Measurements from ENCODE around the gene TRIM33. TPM values are rescaled to one million over a fixed set of nuclear protein-coding genes. Genes with fewer than 3 reads are reported as not detected.

The TRIM33 gene
- total RNA-seq, result 24.1 and 47.2 TPM in 2 replicates

DNA sequence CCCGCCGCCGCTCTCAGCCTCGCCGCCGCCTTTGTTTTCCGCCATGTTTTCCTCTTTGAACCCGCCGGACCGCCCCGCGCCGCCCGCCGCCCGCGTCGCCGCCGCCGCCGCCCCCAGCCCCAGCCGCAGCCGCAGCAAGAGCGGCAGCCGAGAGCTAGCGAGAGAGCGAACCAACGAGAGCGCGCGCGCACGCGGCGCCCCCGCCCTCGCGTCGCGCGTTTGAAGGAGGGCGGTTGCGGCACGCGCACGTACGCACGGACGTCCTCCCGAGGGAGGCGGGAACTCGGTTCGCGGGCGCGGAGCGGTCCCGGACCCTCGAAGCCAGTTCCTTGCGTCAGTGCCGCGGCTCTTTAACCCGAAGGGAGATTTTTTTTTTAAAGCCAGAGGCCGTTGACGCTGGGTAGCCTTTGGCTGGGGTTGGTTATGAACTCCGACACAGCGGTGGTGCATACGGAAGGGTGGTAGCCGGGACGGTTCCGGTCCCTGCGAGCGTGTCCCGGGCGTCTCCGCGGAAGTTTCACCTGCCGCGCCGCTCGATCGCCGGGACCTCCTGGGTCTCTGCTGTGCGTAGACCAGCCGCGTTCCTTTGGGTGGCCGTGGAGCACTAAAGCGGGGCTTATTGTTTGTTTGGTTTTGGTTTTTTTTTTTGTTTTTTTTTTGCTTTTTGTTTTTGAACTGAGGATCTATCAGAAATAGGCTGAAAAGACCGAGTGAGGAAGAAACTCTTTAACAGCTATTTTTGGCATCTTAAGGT lies at the start of gene TRIM33:
TSS of gene TRIM33 (minus strand) at position 172 of the 754 bp plus-strand sequence. CDS start at position 45, 127 bp downstream.
- peak; percentile 81 for DNase-seq (ENCODE audit: low read depth)

DNA sequence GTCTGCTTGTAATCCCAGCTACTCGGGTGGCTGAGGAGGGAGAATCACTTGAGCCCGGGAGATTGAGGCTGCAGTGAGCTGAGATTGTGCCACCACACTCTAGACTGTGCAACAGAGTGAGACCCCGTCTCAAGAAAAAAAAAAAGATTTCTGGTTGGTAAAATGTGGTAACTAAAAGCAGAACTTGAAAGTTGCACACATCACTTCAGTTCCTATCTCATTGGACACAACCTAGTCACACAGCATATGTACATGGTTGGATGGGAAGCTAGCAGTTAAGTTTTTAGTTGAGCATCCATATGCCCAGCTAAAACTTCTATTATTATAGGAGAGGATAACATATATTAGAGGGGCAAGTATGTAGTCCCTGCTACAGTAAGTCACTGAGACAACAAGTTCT lies 48.4 kb upstream of the TRIM33 start:
- no peak for DNase-seq (ENCODE audit: low read depth)

GRCh38 chr1:114558544-114558943 lies 47.5 kb upstream of the TRIM33 start:
- DNase-seq (ENCODE audit: low read depth), result peak; percentile 26

DNA sequence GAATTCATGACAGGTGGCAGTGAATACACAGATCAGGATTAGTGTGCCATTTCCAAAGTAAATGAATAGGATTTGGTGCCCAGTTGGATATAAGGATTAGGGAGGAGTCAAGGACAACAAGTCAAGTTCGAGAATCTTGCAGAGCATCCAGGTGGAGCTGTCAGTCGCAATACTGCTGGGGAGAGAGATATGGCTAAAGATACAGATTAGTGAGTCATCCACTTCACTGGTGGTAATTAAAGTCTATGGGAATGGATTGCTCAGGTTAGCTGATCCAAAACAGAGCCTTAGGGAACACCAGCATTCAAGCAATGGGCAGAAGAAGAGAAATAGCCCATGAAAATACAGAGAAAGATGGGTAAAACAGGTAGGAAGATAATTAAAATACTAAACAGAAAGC lies 43.6 kb upstream of the TRIM33 start:
- no peak for DNase-seq (ENCODE audit: low read depth)

DNA sequence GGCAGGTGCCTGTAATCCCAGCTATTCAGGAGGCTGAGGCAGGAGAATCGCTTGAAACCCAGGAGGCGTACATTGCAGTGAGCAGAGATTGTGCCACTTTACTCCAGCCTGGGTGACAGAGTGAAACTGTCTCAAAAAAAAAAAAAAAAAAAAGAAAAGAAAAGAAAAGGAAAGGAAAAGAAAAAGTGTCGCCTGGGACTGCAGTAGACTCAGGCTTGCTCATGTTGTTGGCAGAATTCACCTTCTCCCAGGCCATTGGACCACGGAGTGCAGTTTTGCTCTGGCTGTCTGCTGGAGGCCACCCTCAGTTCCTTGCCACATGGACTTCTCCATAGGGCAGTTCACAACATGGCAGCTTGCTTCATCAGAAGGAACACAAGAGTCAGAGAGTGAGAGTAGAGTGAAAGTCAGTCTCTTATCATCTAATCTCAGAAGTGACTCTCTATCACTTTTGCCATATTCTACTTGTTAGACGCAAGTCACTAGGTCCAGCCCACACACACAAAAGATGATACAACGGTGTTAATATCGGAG lies 41.2 kb upstream of the TRIM33 start:
- DNase-seq (ENCODE audit: low read depth), result no peak

DNA sequence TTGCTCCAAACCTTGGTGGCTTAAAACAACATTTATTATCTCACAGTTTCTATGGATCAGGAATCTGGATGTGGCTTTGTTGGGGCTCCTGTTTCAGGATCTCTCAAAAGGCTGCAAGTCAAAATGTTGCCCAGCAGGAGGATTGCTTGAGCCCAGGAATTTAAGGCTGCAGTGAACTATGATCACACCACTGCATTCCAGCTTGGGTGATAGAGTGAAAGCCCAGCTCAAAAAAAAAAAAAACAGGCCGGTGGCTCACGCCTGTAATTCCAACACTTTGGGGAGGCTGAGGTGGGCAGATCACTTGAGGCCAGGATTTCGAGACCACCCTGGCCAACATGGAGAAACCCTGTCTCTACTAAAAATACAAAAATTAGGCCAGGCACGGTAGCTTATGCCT lies 40.4 kb upstream of the TRIM33 start:
- DNase-seq (ENCODE audit: low read depth), result no peak

GRCh38 chr1:114550336-114550735 lies 39.3 kb upstream of the TRIM33 start:
- DNase-seq (ENCODE audit: low read depth), result no peak

DNA sequence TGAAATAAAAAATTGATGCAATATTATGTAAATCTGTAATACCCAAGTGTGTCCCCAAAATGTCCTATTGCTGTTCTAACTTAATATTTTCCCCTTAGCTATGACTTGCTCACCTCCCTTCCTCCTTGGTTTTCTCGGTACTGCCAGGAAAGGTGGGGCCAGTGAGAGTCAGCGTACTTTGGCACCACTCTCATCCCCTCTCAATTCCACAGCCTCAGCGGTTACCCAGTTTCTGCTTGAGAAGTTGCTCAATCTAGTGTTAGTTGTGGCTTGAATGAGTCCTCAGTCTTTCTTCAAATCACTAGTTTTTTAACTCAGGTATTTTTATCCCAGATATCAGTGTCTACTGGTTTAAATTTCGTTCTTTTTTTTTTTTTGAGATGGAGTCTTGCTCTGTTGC lies 38.1 kb upstream of the TRIM33 start:
- DNase-seq (ENCODE audit: low read depth), result peak; percentile 73

DNA sequence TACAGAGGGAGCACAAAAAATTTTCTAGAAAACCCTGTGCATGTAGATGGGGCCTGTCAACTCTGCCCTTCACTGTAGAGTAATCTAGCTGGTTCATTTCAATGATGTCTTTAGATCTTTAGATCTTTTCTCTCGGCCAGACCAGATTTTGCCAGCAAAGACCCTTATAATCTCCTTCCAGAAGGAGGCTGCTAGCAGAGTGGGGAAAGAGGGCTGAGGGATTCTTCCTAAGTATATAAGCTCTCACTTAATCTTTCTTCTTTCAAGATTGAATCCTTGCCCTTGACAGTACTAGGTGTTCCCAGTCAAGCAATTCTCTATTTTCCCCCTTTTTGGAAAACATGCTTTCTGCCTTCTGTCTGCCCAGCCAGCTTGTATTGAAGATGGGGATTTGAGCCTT lies 36.1 kb upstream of the TRIM33 start:
- DNase-seq (ENCODE audit: low read depth), result no peak

- DNase-seq (ENCODE audit: low read depth), result no peak
Measured at GRCh38 chr1:114545796-114546195, 34.8 kb upstream of the TRIM33 start.

DNA sequence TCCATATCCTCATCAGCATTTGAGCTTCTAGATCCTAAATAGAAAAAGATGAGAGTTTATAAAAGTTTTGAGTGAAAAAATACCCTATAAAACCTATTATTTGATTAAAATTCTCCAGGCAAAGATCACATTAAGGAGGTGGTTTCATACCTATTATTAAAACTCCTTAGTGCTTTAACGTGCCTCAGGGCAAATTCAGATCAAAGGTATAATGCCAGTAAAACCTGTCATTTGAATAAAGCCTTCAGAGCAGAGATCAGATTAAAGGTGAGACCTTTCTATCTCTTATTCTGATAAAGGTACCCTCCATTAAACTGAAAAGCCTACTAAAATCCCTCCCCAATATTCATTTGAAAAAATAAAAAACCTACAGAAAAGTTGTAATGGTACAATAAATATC lies 34.3 kb upstream of the TRIM33 start:
- no peak for DNase-seq (ENCODE audit: low read depth)

DNA sequence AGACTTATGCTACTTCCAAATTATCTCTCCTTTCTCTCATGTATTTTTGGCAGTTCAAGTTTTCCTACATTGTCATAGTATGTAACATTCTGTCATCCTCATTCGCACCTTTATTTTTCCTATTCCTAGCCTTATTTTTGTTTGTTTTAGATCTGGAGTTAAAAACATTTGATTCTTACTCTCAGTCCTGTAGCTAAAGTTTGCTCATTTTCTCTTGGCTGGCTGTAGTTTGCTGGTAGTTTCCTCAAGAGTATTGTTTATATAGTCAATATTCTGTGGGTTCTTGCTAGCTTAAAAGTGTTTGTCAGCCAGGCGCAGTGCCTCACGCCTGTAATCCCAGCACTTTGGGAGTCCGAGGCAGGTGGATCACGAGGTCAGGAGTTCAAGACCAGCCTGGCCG lies 29.8 kb upstream of the TRIM33 start:
- no peak for DNase-seq (ENCODE audit: low read depth)

DNA sequence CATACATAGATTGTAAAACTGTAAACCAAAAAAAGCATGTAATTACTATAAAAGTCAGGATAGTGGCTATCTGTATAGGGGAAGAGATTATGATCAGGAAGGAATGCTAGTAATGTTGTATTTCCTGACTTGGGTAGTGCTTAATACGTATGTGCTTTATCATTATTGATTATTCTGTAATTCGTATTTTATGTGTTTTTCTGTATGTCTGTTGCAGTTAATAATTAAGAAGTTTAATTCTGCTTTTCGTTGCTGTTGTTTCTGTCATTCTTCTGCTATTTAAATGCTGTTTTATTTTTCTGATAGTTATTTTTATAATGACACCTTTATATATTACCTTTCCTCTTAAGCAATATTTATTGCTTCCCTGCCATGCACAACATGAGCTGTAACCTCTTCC lies 29.3 kb upstream of the TRIM33 start:
- DNase-seq (ENCODE audit: low read depth), result no peak

- no peak for DNase-seq (ENCODE audit: low read depth)
Measured at GRCh38 chr1:114536043-114536442, 25.0 kb upstream of the TRIM33 start.

- no peak for DNase-seq (ENCODE audit: low read depth)
Measured at GRCh38 chr1:114535401-114535800, 24.4 kb upstream of the TRIM33 start.

GRCh38 chr1:114531094-114531493 lies 20.1 kb upstream of the TRIM33 start:
- DNase-seq (ENCODE audit: low read depth), result no peak

DNA sequence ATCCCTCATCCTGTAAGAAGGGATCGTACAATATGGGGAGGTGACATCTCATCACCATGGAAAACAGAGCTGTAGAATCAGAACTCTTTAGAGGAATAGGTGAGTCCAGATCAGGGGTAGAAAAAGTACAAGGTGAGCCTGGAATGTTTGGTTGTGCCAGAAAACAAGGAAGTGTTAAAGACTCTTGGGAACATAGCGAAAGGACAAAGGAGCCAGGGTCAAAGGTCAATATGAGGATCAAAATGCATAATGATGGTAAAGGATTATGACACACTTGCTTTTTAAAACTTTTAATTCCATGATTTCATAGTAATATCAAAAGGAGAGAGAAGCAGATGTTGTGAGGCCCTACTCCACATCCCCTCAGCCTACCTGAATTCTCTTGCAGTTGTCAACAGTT lies 19.2 kb upstream of the TRIM33 start:
- DNase-seq (ENCODE audit: low read depth), result no peak

DNA sequence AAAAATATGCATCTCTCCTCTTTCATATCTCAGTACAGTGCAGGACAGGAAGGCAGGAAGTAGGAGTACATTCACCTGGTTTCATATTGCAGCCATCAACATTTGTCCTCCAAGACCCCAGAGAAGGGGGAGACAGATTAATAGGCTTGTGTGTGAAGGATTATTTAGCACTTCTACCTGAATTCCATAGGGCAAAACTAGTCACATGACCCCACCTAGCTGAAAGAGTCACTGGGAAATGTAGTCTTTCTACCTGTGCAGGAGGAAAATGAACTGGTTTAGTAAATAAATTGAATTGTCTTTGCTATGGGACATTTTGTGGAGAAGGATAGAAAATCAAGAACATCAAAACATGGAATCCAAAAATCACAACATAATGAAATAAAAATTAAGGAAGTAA lies 13.9 kb upstream of the TRIM33 start:
- DNase-seq (ENCODE audit: low read depth), result no peak

DNA sequence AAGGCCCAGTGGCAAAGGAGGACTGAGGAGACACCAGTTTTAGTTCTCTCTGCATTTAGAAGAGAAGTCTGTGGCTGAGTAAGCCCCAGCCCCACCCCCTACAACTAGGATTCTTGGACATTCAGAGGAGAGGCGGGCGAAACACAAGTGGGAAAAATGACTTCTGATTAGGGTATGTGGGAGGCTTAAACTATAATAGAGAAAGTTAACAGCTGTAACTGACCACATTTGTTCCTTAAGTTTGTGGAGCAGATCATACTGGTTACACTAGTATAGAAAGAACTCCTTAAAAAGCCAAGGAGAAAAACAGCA lies 11.2 kb upstream of the TRIM33 start:
- DNase-seq (ENCODE audit: low read depth), result no peak

DNA sequence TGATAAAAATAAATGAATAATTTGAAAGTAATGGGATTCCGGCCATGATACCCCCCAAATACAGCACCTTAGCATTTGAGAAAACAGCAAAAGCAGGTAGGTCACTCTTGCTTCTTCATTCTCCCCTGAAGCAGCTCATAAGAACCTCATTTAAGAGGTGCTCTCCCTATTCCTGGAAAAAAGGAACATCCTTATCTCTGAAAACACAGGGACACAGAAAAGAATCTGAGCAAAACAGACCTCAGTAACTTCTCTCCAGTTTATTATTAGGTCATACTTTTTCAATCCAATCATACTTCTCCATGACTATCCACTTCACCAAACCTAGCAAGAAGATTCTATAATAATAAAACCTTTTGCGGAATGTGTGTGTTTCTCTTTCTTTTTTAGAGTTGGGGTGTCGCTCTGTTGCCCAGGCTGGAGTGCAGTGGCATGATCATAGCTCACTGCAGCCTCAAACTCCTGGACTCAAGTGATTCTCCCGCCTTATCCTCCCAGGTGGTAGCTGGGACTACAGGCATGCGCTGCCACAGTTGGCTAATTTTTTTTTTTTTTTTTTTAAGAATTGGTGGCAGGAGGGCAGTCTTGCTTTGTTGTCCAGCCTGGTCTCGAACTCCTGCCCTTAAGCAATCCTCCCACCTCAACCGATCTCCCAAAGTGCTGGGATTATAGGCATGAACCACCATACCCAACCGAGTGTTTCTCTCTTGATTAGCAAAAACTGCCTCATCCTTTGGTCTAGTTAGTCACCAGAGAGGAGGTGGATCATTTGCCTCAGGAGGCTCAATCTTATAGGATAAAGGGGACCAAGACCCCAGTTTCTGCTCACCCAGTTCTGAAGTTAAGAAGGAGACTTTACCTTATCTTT lies 10.6 kb upstream of the TRIM33 start:
- DNase-seq (ENCODE audit: low read depth), result no peak

DNA sequence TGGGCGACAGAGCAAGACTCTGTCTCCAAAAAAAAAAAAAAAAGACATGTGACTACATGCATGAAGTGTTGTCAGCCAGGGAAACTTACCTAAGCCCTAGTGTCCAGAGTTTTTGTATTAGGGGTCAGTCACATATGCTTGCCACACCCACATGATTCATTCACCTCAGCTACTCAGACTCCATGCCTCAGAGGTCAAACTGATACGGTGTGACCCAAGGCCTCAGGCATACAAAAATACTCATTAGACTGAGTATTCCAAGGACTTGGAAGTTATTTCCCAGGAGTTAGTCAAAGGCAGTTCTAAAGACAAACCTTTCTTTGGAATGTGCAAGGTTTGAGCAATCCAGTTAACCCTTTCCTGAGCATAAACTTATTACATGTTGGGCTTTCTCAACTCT lies 6.3 kb upstream of the TRIM33 start:
- peak; percentile 77 for DNase-seq (ENCODE audit: low read depth)

- DNase-seq (ENCODE audit: low read depth), result no peak
Measured at GRCh38 chr1:114512595-114513280, 1.7 kb upstream of the TRIM33 start.
